Measurements from ENCODE around the gene HRC. TPM values are rescaled to one million over a fixed set of nuclear protein-coding genes. Genes with fewer than 3 reads are reported as not detected.

Gene HRC
- total RNA-seq, 1 experiment from 2014 or later, result 0.13 TPM

- BruUV-seq (replicated peaks), result no TSS peak
- in situ Hi-C loops (cut with HindIII; ENCODE audit: low pct_unique_long_range_greater_than_20kb, low sequenced_read_pairs), result no loop called here
- ChIA-PET POLR2A (interaction anchor here (0.9 kb wide), 1 partner anchor 8 kb away, joined by 3 read pairs; no protein-coding TSS in a partner anchor), CTCF (interaction anchor here (0.6 to 0.7 kb wide), 2 partner anchors 26 to 131 kb away, joined by 3 read pairs; no protein-coding TSS in a partner anchor)
- DNase-seq (ENCODE audit: low read depth, low spot score) (no peak), ATAC-seq (peak; percentile 54)
- Histone ChIP-seq H3K4me3 (ENCODE audit: low read depth in 2 of 2, low read length in 2 of 2) (peak within 1 kb of the TSS; percentile 53 to 57), H3K27me3 (ENCODE audit: control insufficient read depth, insufficient read depth, low read length) (no peaks in the 10 kb centered on the region), H3K36me3 (ENCODE audit: control insufficient read depth, insufficient read depth, low read length) (no peaks in the 10 kb centered on the region), H3K9me3 (ENCODE audit: control insufficient read depth, insufficient read depth, low read depth, low read length) (no peaks in the 10 kb centered on the region), H3K4me1 (ENCODE audit: control insufficient read depth, insufficient read depth, low read length) (peaks cover 7% of the 10 kb centered on the region), H3K27ac (ENCODE audit: low read length) (peak within 1 kb of the TSS; percentile 83)
- intact Hi-C loops (cut with micrococcal nuclease; ENCODE audit: unreplicated experiment), result no loop called here
- TF ChIP-seq TCF7L2 (IDR thresholded peaks at IDR 0.05; ENCODE audit: low read depth, low read length) (no peak), SIN3A (IDR thresholded peaks at IDR 0.05; ENCODE audit: borderline replicate concordance, insufficient read depth, low read depth, low read length) (peak; percentile 96; the same call in 1 of the 2 replicates), REST (IDR thresholded peaks at IDR 0.05; ENCODE audit: insufficient read depth in 1 of 2, low read depth in 2 of 2, low read length in 1 of 2) (peak; percentile 94 to 98)
Observed at GRCh38 chr19:49119411-49120324, 35.5 kb downstream of the HRC start, which contains the start of gene PPFIA3. PPFIA3 (plus strand) TSS chr19:49119544; CDS start chr19:49127874, 8,330 bp downstream.

GRCh38 chr19:49118565-49119410 lies 36.4 kb downstream of the HRC start, which contains the start of gene C19orf73:
C19orf73 (minus strand) TSS chr19:49119143; CDS start chr19:49119022, 121 bp downstream.
- no peaks in the 10 kb centered on the region for H3K9me3 ChIP-seq (ENCODE audit: control insufficient read depth, insufficient read depth, low read depth, low read length)
- DNase-seq (ENCODE audit: low read depth, low spot score), result peak; percentile 50
- intact Hi-C loops (cut with micrococcal nuclease; ENCODE audit: unreplicated experiment) (no loop called here), in situ Hi-C loops (cut with HindIII; ENCODE audit: low pct_unique_long_range_greater_than_20kb, low sequenced_read_pairs) (no loop called here)
- ChIA-PET CTCF (no interaction called here), POLR2A (interaction anchor here (0.6 kb wide), 1 partner anchor 198 kb away, joined by 3 read pairs; no protein-coding TSS in a partner anchor)
- peak within 1 kb of the TSS; percentile 53 to 57 for H3K4me3 ChIP-seq (ENCODE audit: low read depth in 2 of 2, low read length in 2 of 2)
- no peaks in the 10 kb centered on the region for H3K27me3 ChIP-seq (ENCODE audit: control insufficient read depth, insufficient read depth, low read length)
- no TSS peak for BruUV-seq (replicated peaks)
- peaks cover 7% of the 10 kb centered on the region for H3K4me1 ChIP-seq (ENCODE audit: control insufficient read depth, insufficient read depth, low read length)
- H3K27ac ChIP-seq (ENCODE audit: low read length), result peak within 1 kb of the TSS; percentile 83
- no peaks in the 10 kb centered on the region for H3K36me3 ChIP-seq (ENCODE audit: control insufficient read depth, insufficient read depth, low read length)
- TF ChIP-seq CTCF (IDR thresholded peaks at IDR 0.05) (no peak), SIN3A (IDR thresholded peaks at IDR 0.05; ENCODE audit: borderline replicate concordance, insufficient read depth, low read depth, low read length) (0 out of 2 replicates have a peak, but pooled peaks have one; percentile 52), TCF7L2 (IDR thresholded peaks at IDR 0.05; ENCODE audit: low read depth, low read length) (0 out of 2 replicates have a peak, but pooled peaks have one; percentile 29), REST (IDR thresholded peaks at IDR 0.05; ENCODE audit: insufficient read depth in 1 of 2, low read depth in 2 of 2, low read length in 1 of 2) (0 out of 4 replicates have a peak, but pooled peaks of 1 of the 2 experiments have one; percentile 13), POLR2AphosphoS5 (IDR thresholded peaks at IDR 0.05; ENCODE audit: low read depth, low read length) (peak; percentile 63)
- ATAC-seq, result peak; percentile 85
